Measurements from ENCODE around the gene NOTCH2.

- TF ChIP-seq CTCF (IDR thresholded peaks at IDR 0.05), result peak; percentile 81
- TF ChIP-seq EZH2 (IDR thresholded peaks at IDR 0.05; ENCODE audit: borderline replicate concordance, insufficient read depth, low read depth, low read length, poor library complexity, severe bottlenecking), result no peak
These were observed 101.4 kb downstream of the NOTCH2 start for GRCh38 chr1:119968068-119968492.
